HepG2 (cell line): Measurements from ENCODE around the gene ADAMTSL4. TPM values are rescaled to one million over a fixed set of nuclear protein-coding genes. Genes with fewer than 3 reads are reported as not detected.

ENCODE experiments used
- CHD4 ChIP-seq: fragments of 200-600 bp; sonication (generic); IDR thresholded peaks from 2 replicates; pipeline ENCODE4 v1.7.0; 2017; ENCODE audit warnings: mild to moderate bottlenecking, low read length, borderline replicate concordance
- FUBP1 ChIP-seq: sonication (generic); formaldehyde crosslinking; IDR thresholded peaks from 2 replicates; pipeline ENCODE4 v1.5.1; 2020; ENCODE audit warnings: missing genetic modification reagents, mild to moderate bottlenecking, borderline replicate concordance
- HOMEZ ChIP-seq: IDR thresholded peaks from 2 replicates; pipeline ENCODE4 v1.6.1; 2016; ENCODE audit warnings: low read depth
- HOXA3 ChIP-seq: sonication (generic); formaldehyde crosslinking; IDR thresholded peaks from 2 replicates; pipeline ENCODE4 v1.5.0; 2020; ENCODE audit warnings: missing genetic modification reagents
- KLF16 ChIP-seq, 2 experiments: sonication (generic) in 1 of 2; formaldehyde crosslinking in 1 of 2; IDR thresholded peaks; 2 replicates each; pipeline versions ENCODE4 v1.6.1 to v1.8.0; 2016 to 2023; ENCODE audit warnings: missing genetic modification reagents in 2 of 2, missing compliant biosample characterization in 1 of 2
- PTBP1 ChIP-seq: fragments of 200-400 bp; formaldehyde crosslinking; IDR thresholded peaks from 2 replicates; pipeline ENCODE4 v1.6.1; 2018; ENCODE audit warnings: low read length, low read depth; ENCODE audit not compliant: poor library complexity, severe bottlenecking
- THAP9 ChIP-seq: sonication (generic); formaldehyde crosslinking; IDR thresholded peaks from 2 replicates; pipeline ENCODE4; 2020; ENCODE audit warnings: missing genetic modification reagents, mild to moderate bottlenecking, borderline replicate concordance
- TRIM24 ChIP-seq: sonication (generic); formaldehyde crosslinking; IDR thresholded peaks from 2 replicates; pipeline ENCODE4 v1.8.0; 2022; ENCODE audit warnings: mild to moderate bottlenecking, missing genetic modification reagents
- ZC3H13 ChIP-seq: sonication (generic); formaldehyde crosslinking; IDR thresholded peaks from 2 replicates; pipeline ENCODE4 v1.8.1; 2023; ENCODE audit warnings: mild to moderate bottlenecking, missing genetic modification reagents, moderate library complexity
- ZNF235 ChIP-seq: sonication (generic); formaldehyde crosslinking; IDR thresholded peaks from 2 replicates; pipeline ENCODE4 v1.8.1; 2023; ENCODE audit warnings: mild to moderate bottlenecking, missing genetic modification reagents, borderline replicate concordance
- ZNF34 ChIP-seq: sonication (generic); formaldehyde crosslinking; IDR thresholded peaks from 2 replicates; pipeline ENCODE4 v1.4.0; 2020; ENCODE audit warnings: mild to moderate bottlenecking, missing genetic modification reagents, borderline replicate concordance
- polyA plus RNA-seq, 8 experiments: library from polyadenylated mRNA; depleted of rRNA in 3 of 8; stranded (reverse) in 7 of 8; unstranded in 1 of 8; fragments of >200 nt; fragmentation: Illumina TruSeq in 4 of 8; extraction: Trizol in 4 of 8; gene quantifications; 2 replicates each; pipeline versions ENCODE4 v1.2.1 to v1.2.3, GENCODE V29; 2011 to 2016; ENCODE audit warnings: low read depth in 4 of 8, missing spikeins in 1 of 8, mixed read lengths in 1 of 8; ENCODE audit not compliant: insufficient read depth in 1 of 8
- total RNA-seq, 5 experiments: library from RNA; depleted of rRNA; stranded (reverse); fragments of >200 nt; fragmentation: Illumina TruSeq; extraction: Trizol; gene quantifications; 2 replicates each; pipeline ENCODE4 v1.2.3, GENCODE V29; 2016; ENCODE audit warnings: low read depth in 1 of 5
- TF ChIP-seq, protein P1 (sequence below): sonication (generic); formaldehyde crosslinking; IDR thresholded peaks from 2 replicates; pipeline ENCODE4 v1.4.0; 2020; ENCODE audit warnings: missing genetic modification reagents
- TF ChIP-seq, protein P2 (sequence below): sonication (generic); formaldehyde crosslinking; IDR thresholded peaks from 2 replicates; pipeline ENCODE4 v1.5.0; 2020; ENCODE audit warnings: missing genetic modification reagents, mild to moderate bottlenecking, borderline replicate concordance

Gene ADAMTSL4
- total and polyA plus RNA-seq, 2 of the 13 experiments (the other 11 are each of a cell fraction or from before 2014, with no cell fraction given): 3.9 to 16.4 TPM

GRCh38 chr1:150578272-150579109 lies 29.3 kb downstream of the ADAMTSL4 start (continued):
- TF ChIP-seq, protein P1, sequence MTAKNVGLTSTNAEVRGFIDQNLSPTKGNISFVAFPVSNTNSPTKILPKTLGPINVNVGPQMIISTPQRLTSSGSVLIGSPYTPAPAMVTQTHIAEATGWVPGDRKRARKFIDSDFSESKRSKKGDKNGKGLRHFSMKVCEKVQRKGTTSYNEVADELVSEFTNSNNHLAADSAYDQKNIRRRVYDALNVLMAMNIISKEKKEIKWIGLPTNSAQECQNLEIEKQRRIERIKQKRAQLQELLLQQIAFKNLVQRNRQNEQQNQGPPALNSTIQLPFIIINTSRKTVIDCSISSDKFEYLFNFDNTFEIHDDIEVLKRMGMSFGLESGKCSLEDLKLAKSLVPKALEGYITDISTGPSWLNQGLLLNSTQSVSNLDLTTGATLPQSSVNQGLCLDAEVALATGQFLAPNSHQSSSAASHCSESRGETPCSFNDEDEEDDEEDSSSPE (CRISPR knock-in tag): no peak
- TF ChIP-seq FUBP1 (no peak), HOXA3 (CRISPR knock-in tag) (no peak), TRIM24 (CRISPR knock-in tag) (no peak), ZC3H13 (CRISPR knock-in tag) (peak; percentile 22; the same call in 1 of the 2 replicates), ZNF235 (CRISPR knock-in tag) (no peak), ZNF34 (CRISPR knock-in tag) (no peak), THAP9 (no peak), HOMEZ (CRISPR knock-in tag) (no peak), PTBP1 (no peak), KLF16 (CRISPR knock-in tag; IDR thresholded peaks at IDR 0.05) (no peak), CHD4 (0 out of 2 replicates have a peak, but pooled peaks have one; percentile 18)
- TF ChIP-seq, protein P2, sequence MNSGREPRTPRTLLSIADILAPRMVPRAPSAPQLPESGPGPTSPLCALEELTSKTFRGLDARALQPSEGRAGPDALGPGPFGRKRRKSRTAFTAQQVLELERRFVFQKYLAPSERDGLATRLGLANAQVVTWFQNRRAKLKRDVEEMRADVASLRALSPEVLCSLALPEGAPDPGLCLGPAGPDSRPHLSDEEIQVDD (CRISPR knock-in tag): 0 out of 2 replicates have a peak, but pooled peaks have one; percentile 4
